GM19468 (cell line): ENCODE data around the gene ABCC5.
"Not testable (repeated sequence)": the region's sequence is repeated elsewhere in the genome, so short reads cannot be mapped to it uniquely, and the experiment has no call there.

Source experiments
- ATAC-seq: cut with Tn5 transposase; IDR thresholded peaks from one replicate; pipeline ENCODE4 v1.9.1; 2021; ENCODE audit warnings: mild to moderate bottlenecking, moderate library complexity, moderate number of reproducible peaks; ENCODE audit not compliant: unreplicated experiment; ENCODE audit errors: extremely low read depth

ABCC5 gene

GRCh38 chr3:183904833-183905780 lies 112.6 kb downstream of the ABCC5 start:
- ATAC-seq, result no peak

- no peak for ATAC-seq
Observed at GRCh38 chr3:183898028-183898431, 119.7 kb downstream of the ABCC5 start.

GRCh38 chr3:183897606-183898005 lies 120.1 kb downstream of the ABCC5 start:
- no peak for ATAC-seq

GRCh38 chr3:183896610-183897009 lies 121.1 kb downstream of the ABCC5 start:
- ATAC-seq, result no peak

GRCh38 chr3:183896184-183896583 lies 121.5 kb downstream of the ABCC5 start:
- no peak for ATAC-seq

GRCh38 chr3:183895774-183896173 lies 121.9 kb downstream of the ABCC5 start:
- no peak for ATAC-seq

GRCh38 chr3:183895296-183895695 lies 122.4 kb downstream of the ABCC5 start:
- ATAC-seq, result no peak

- ATAC-seq, result no peak
Observed at GRCh38 chr3:183892610-183893214, 125.0 kb downstream of the ABCC5 start.

GRCh38 chr3:183885766-183886165 lies 131.9 kb downstream of the ABCC5 start:
- ATAC-seq, result no peak

- ATAC-seq, result peak; percentile 98
Observed at GRCh38 chr3:183884427-183885296, 133.0 kb downstream of the ABCC5 start, which contains the start of gene PARL. PARL (minus strand) TSS chr3:183884880; CDS start chr3:183884846, 34 bp downstream.

GRCh38 chr3:183884097-183884426 lies 133.6 kb downstream of the ABCC5 start:
- ATAC-seq, result no peak

- ATAC-seq, result no peak
Observed at GRCh38 chr3:183883291-183884096, 134.2 kb downstream of the ABCC5 start.

- ATAC-seq, result no peak
Observed at GRCh38 chr3:183880121-183880520, 137.6 kb downstream of the ABCC5 start.

GRCh38 chr3:183879243-183879642 lies 138.4 kb downstream of the ABCC5 start:
- ATAC-seq, result no peak

GRCh38 chr3:183878071-183878470 lies 139.6 kb downstream of the ABCC5 start:
- ATAC-seq, result no peak

- ATAC-seq, result not testable (repeated sequence)
Observed at GRCh38 chr3:183877227-183877626, 140.5 kb downstream of the ABCC5 start.

GRCh38 chr3:183875411-183875810 lies 142.3 kb downstream of the ABCC5 start:
- no peak for ATAC-seq

GRCh38 chr3:183873914-183874313 lies 143.8 kb downstream of the ABCC5 start:
- ATAC-seq, result no peak

- ATAC-seq, result no peak
Observed at GRCh38 chr3:183871541-183871940, 146.1 kb downstream of the ABCC5 start.

GRCh38 chr3:183870563-183870962 lies 147.1 kb downstream of the ABCC5 start:
- no peak for ATAC-seq
